Measurements from ENCODE around the gene XXYLT1. TPM values are rescaled to one million over a fixed set of nuclear protein-coding genes. Genes with fewer than 3 reads are reported as not detected.
A peak's percentile ranks its signal among the peaks of the same experiment; 100 is the strongest.

XXYLT1 gene
- polyA plus RNA-seq, 6 donors from 2014 or later = 1.7 to 3.7 (median 3.6) TPM; not detected in 1

DNA sequence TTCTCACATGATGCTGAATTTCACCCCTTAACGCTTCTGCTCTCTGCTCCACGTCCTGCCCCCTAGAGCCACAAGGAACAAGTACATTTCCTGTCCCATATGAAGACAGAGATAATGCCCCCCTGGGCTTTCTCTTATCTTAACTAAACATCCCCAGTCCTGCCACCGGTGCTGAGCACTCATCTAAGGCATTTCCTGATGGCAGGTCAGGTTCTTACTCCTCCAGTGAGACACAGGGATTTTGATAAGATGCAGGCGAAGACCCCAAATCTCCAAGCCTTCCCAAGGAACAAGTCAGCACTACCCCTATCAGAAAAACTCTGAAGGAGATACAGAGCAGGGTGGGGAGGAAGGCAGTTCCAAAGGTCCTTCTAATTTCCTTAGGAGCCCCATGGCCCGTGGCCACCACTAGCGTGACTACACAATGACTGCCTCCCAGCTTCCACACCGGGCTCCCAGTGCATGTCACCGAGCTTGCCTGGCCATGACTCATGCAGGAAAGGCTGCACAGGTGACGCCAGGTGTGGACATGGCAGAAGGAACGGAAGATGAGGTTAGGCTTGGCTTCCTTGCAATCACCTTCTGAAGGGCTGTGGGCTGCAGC lies 152.9 kb downstream of the XXYLT1 start:
- H3K9me3 Mint-ChIP-seq = no peaks in the 10 kb centered on the region
- H3K27me3 Mint-ChIP-seq = peaks cover 0 to 6% (median 0%) of the 10 kb centered on the region in 3 donors
- H3K27ac Mint-ChIP-seq = peak overlapping the region in 2 of 6 donors; percentile 16 to 68
- DNase-seq = no peak
- no peak overlapping the region for H3K4me3 Mint-ChIP-seq
- no peaks in the 10 kb centered on the region for H3K36me3 Mint-ChIP-seq
- peaks cover 6 to 15% (median 13%) of the 10 kb centered on the region in 3 donors for H3K4me1 Mint-ChIP-seq
- ATAC-seq (ENCODE audit: low read depth in 2 of 2) = peak in 1 of 2 donors; percentile 45

DNA sequence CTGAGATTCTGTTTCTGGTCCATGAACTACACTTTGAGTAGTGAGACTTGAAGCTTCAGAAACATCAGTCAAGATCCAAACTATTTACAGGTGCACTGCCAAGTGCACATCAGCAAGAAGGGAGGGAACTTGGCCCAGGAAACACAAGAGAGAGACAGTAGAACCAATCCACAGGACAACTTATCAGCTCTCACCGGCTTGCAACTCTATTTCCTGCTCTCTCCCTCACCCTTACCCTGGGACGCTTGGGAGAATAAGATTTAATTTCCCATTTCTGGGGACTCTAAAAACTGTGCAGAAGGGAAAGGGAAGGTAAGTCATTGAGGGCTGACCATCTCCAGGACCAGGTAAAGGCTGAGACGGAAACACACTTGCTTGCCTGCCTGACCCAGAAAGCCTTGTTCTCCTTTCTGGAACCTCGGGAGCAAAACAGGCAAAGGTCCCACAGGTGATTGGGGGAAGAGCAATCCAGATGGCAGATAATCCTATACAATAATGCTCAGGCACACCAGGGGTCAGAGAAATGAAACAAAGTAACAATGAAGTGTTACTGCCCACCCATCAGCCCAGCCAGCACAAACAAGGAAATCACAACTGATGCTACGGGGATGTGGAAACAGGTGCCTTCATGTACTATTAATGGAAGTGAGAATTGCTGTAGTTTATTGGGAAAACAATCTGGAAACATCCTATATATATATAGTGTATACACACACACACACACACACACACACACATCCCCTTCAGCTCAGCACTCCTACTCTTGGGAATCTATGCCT lies 154.4 kb downstream of the XXYLT1 start:
- H3K27me3 Mint-ChIP-seq = peaks cover 0 to 6% (median 0%) of the 10 kb centered on the region in 3 donors
- no peak for DNase-seq
- no peak overlapping the region for H3K4me3 Mint-ChIP-seq
- no peak for ATAC-seq (ENCODE audit: low read depth in 2 of 2)
- peak overlapping the region in 2 of 6 donors; percentile 64 to 87 for H3K27ac Mint-ChIP-seq
- H3K4me1 Mint-ChIP-seq = peaks cover 6 to 15% (median 13%) of the 10 kb centered on the region in 3 donors
- no peaks in the 10 kb centered on the region for H3K36me3 Mint-ChIP-seq
- no peaks in the 10 kb centered on the region for H3K9me3 Mint-ChIP-seq

DNA sequence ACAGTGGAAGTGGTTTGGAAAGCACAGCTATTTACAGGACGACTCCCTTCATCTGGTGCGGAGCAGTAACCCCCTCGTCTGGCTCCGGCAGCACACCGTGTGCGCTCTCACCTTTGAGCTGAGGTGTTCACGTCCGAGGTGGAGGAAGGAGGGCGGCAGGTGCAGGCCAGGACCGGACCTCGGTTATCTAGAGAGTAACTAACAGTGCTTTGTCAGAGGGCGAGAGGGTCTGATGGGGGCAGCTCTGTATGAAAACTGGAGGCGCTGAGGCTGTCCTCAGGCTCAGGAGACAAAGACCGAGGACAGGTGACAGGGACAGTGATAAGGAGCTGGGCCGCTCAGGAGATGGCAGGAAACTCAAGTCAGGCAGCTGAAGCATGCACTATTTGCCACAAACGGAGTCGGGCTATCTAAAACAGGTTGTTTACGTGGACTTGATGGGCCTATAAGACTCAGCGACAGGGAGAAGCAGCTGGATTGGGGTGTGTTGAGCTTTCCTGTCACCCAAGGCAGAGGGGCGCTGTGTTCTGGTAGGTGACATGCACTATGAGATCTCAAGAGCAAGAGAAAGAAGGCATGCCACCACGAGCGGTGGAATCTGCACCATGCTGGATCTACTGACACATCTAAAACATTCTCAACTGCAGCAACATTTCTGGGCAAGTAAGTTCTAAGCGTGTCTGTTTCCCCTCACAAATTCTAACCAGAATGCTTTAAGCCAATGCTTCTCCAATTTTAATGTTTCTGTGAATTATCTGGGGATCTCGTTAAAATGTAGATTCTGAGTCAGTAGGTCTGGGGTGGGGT lies 155.2 kb downstream of the XXYLT1 start:
- no peak for ATAC-seq (ENCODE audit: low read depth in 2 of 2)
- Mint-ChIP-seq H3K9me3 (no peaks in the 10 kb centered on the region), H3K27ac (peak overlapping the region in 2 of 6 donors; percentile 64 to 87)

GRCh38 chr3:195114786-195115599 lies 156.0 kb downstream of the XXYLT1 start:
- H3K27ac Mint-ChIP-seq = no peak overlapping the region
- H3K27me3 Mint-ChIP-seq = peaks cover 0 to 6% (median 0%) of the 10 kb centered on the region in 3 donors
- H3K36me3 Mint-ChIP-seq = no peaks in the 10 kb centered on the region
- ATAC-seq (ENCODE audit: low read depth in 2 of 2) (no peak), DNase-seq (no peak)
- H3K4me3 Mint-ChIP-seq = no peak overlapping the region
- H3K4me1 Mint-ChIP-seq = peaks cover 6 to 15% (median 13%) of the 10 kb centered on the region in 3 donors
- H3K9me3 Mint-ChIP-seq = no peaks in the 10 kb centered on the region

More for the DNA sequence above, 155.2 kb downstream of the XXYLT1 start:
- Mint-ChIP-seq H3K4me1 (peaks cover 6 to 15% (median 13%) of the 10 kb centered on the region in 3 donors), H3K36me3 (no peaks in the 10 kb centered on the region), H3K4me3 (peak overlapping the region in 1 of 8 donors; percentile 29), H3K27me3 (peaks cover 0 to 6% (median 0%) of the 10 kb centered on the region in 3 donors)
- DNase-seq = no peak

DNA sequence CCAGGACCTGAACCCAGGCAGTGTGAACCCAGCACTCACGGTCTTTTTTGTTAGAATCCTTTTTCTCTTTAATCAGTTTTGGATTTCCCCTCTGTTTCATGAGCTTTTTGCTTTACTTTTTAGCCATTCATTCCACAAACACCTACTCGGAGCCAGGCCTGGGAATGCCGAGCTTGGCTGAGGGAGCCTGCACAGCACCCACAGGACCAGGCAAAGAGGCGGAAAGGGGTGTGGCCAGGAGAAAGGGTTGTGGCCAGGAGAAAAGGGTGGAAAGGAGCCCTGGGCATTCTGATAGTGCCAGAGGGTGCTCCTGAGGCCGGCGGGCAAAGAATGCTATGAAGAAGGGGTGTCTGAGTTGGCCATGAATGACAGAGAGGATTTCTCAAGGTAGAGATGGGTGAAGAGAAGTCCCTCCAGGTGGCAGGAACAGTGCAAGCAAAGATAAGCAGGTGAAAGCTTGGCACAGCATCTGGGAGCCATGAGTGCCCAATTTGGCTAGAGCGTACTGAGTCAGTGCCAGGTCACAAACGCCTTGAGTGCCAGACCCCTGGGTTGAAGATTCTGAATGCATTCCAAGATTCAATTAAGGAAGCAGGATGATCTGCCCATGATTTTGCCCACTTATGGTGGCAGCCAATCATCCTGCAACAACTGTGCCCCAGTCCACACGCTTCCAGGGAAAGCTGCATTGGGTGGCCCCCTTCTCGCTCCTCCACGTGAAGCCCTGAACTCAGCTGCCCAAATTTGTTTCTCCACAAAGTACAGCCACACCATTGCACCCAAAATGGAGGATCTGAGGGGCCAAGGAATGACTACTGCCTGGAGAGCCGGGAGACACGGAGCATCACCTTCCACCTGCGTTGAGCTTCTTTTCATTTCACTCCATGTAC lies 157.2 kb downstream of the XXYLT1 start:
- H3K9me3 Mint-ChIP-seq = no peaks in the 10 kb centered on the region
- DNase-seq (no peak), ATAC-seq (ENCODE audit: low read depth in 2 of 2) (no peak)
- H3K27ac Mint-ChIP-seq = peak overlapping the region in 2 of 6 donors; percentile 47 to 87
- H3K36me3 Mint-ChIP-seq = no peaks in the 10 kb centered on the region
- H3K27me3 Mint-ChIP-seq = peaks cover 0 to 6% (median 0%) of the 10 kb centered on the region in 3 donors
- H3K4me1 Mint-ChIP-seq = peaks cover 6 to 15% (median 13%) of the 10 kb centered on the region in 3 donors
- no peak overlapping the region for H3K4me3 Mint-ChIP-seq

GRCh38 chr3:195113048-195113447 lies 157.9 kb downstream of the XXYLT1 start:
- ATAC-seq (ENCODE audit: low read depth in 2 of 2) = no peak
- no peaks in the 10 kb centered on the region for H3K9me3 Mint-ChIP-seq
- peak overlapping the region in 1 of 8 donors; percentile 23 for H3K4me3 Mint-ChIP-seq
- no peak overlapping the region for H3K27ac Mint-ChIP-seq
- H3K27me3 Mint-ChIP-seq = peaks cover 0 to 2% (median 0%) of the 10 kb centered on the region in 3 donors
- no peak for DNase-seq
- peaks cover 4 to 11% (median 8%) of the 10 kb centered on the region in 3 donors for H3K4me1 Mint-ChIP-seq
- H3K36me3 Mint-ChIP-seq = no peaks in the 10 kb centered on the region

GRCh38 chr3:195112361-195112791 lies 158.6 kb downstream of the XXYLT1 start:
- ATAC-seq (ENCODE audit: low read depth in 2 of 2) (no peak), DNase-seq (no peak)
- H3K9me3 Mint-ChIP-seq = no peaks in the 10 kb centered on the region
- H3K4me3 Mint-ChIP-seq = no peak overlapping the region
- H3K27me3 Mint-ChIP-seq = no peaks in the 10 kb centered on the region
- peaks cover 0 to 7% (median 4%) of the 10 kb centered on the region in 3 donors for H3K4me1 Mint-ChIP-seq
- H3K36me3 Mint-ChIP-seq = no peaks in the 10 kb centered on the region
- no peak overlapping the region for H3K27ac Mint-ChIP-seq

- H3K4me3 Mint-ChIP-seq = no peak overlapping the region
- no peaks in the 10 kb centered on the region for H3K27me3 Mint-ChIP-seq
- H3K4me1 Mint-ChIP-seq = peaks cover 0 to 6% (median 4%) of the 10 kb centered on the region in 3 donors
- DNase-seq = no peak
- H3K9me3 Mint-ChIP-seq = no peaks in the 10 kb centered on the region
- no peak for ATAC-seq (ENCODE audit: low read depth in 2 of 2)
- no peak overlapping the region for H3K27ac Mint-ChIP-seq
- no peaks in the 10 kb centered on the region for H3K36me3 Mint-ChIP-seq
Observed at GRCh38 chr3:195111766-195112165, 159.2 kb downstream of the XXYLT1 start.

DNA sequence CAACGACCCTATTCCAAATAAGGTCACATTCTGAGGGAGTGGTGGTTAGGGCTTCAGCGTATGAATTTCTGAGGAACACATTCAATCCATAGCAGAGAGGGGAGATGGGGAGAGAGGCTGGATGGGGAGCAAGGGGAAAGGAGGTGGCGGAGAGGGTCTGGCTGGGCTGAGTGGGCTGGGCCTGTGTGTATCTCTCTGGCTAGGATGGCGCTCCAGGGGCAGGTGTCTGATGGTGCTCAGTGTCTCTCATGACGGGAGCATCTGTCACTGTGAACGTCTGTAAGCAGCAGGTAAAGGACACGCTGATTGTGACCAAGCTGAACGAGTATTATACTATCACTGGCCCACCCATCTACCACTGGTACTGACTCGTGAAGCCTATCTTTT lies 159.6 kb downstream of the XXYLT1 start:
- DNase-seq = no peak
- H3K4me3 Mint-ChIP-seq = no peak overlapping the region
- ATAC-seq (ENCODE audit: low read depth in 2 of 2) = no peak
- no peaks in the 10 kb centered on the region for H3K27me3 Mint-ChIP-seq
- no peaks in the 10 kb centered on the region for H3K36me3 Mint-ChIP-seq
- no peak overlapping the region for H3K27ac Mint-ChIP-seq
- H3K9me3 Mint-ChIP-seq = no peaks in the 10 kb centered on the region
- peaks cover 1 to 4% (median 3%) of the 10 kb centered on the region in 3 donors for H3K4me1 Mint-ChIP-seq

GRCh38 chr3:195110647-195111318 lies 160.2 kb downstream of the XXYLT1 start:
- Mint-ChIP-seq H3K27me3 (no peaks in the 10 kb centered on the region), H3K36me3 (no peaks in the 10 kb centered on the region), H3K9me3 (no peaks in the 10 kb centered on the region), H3K4me3 (no peak overlapping the region), H3K4me1 (peaks cover 6 to 7% (median 6%) of the 10 kb centered on the region in 3 donors), H3K27ac (no peak overlapping the region)
- DNase-seq = no peak
- ATAC-seq (ENCODE audit: low read depth in 2 of 2) = no peak

DNA sequence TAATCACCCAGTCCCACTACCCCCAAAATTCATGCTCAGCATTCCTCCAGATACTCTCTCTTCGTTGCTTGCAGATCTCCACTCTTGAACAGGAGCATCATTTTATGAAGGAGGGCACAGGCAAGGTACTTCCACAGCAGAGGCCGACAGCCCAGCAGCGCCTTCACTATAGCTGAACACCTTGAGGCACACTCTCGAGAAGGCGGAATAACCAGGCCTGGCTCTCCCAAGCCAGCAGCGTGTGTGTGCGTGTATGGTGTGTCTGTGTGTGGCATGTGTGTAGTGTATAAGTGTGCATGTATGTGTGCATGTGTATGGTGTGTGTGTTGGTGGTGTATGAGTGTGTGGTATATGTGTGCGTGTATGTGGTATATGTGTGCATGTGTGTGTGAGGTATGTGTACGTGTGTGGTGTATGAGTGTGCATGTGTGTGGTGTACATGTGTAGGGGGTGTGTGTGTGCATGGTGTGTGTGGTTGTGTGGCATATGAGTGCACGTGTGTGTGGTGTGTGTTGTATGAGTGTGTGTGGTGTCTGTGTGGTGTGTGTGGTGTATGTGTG lies 161.8 kb downstream of the XXYLT1 start:
- no peak for DNase-seq

More for the DNA sequence above, 161.8 kb downstream of the XXYLT1 start:
- H3K27me3 Mint-ChIP-seq = no peaks in the 10 kb centered on the region
- H3K27ac Mint-ChIP-seq = no peak overlapping the region
- ATAC-seq (ENCODE audit: low read depth in 2 of 2) = no peak
- no peaks in the 10 kb centered on the region for H3K36me3 Mint-ChIP-seq
- no peak overlapping the region for H3K4me3 Mint-ChIP-seq
- peaks cover 6 to 11% (median 10%) of the 10 kb centered on the region in 3 donors for H3K4me1 Mint-ChIP-seq
- no peaks in the 10 kb centered on the region for H3K9me3 Mint-ChIP-seq
